Fibroblast of skin of left biceps (primary cell): ENCODE data around the gene EEF2.

Experiments used
- DNase-seq, 2 experiments: peaks; one replicate each; pipeline ENCODE4 v3.0.0-alpha.2; 2013; ENCODE audit warnings: low read depth in 2 of 2

Gene EEF2

DNA sequence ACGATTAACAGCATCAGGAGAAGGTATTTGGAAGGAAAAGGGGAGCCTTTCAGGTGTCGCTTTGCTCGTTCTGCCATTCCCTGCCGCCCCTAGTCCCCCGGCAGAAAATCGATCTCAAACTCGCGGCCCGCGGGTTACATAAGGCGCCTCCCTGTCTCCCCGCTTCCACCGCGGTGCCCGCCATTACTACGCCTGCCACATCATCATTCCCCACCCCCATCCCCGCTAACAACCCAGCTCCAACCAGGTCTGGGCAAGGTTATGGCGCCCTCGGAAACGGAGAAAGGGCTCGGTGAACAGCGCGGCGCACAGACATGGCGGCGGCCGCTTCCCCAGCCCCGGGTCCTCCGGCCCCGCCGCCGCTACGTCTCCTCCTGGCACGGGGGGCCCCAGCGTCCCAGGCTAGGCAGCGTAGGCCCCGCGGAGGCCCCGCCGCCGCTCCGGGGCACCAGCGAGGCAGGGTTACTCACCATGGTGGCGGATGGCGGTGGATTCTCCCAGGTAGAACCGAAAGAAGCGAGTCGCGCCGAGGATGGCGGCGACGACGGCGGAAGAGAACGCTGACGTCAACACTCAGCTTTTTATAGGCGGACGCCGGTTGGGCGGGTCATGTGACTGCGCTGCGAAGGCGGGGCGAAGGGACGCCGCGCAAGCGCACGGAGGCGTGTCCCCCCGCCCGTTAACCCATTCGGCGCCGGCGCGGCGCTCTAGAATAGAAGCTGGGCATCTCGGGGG is at the start of gene EEF2:
TSS of gene EEF2 (minus strand) at position 556 of the 735 bp plus-strand sequence. CDS start at position 473, 83 bp downstream.
- peak; percentile 74 to 75 for DNase-seq

DNA sequence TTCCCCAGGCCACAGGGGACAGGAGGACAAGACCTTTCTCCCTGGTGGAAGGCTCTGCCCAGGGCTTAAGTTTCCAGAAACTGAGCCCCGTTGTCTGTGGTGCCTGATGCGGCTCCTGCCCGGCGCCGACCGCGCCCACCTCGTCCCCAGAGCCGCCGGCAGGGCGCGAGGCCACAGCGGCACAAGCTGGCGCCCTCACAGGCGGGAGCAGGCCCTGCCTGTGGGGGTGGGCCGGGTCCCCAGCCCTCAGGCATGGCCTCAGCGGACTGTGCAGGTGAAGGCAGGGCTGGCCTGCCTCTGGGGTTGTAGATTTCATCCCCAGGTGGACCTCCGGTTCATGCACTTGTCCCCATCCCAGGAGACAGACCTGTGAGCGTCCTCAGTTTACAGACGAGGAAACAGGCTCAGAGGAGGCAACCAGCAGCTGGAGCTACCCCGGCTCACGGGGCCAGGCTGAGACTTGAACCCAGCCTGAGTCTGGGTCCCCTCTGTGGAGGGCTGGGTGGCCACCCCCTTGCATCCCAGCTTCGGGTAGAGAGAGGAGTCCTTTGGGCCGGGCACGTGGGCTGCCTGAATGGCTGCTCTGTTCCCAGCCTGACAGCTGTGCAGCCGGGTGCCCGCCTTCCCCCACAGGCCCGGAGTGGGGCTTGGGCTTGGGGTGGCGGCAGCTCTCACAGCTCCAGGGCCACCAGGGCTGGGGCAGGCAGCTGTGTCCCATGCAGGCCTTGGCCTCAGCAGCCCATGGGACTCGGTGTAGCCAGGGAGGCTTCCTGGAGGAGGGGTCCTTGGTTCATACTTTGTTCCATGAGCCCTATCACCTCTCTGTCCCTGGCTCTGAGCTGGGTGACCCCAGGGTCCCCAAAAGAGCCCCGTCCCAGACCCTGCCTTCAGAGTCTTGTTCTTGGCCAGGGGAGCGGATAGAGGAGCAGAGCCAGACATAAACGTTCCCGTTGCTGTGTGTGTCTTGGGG is 49.1 kb upstream of the EEF2 start:
- DNase-seq = no peak

DNA sequence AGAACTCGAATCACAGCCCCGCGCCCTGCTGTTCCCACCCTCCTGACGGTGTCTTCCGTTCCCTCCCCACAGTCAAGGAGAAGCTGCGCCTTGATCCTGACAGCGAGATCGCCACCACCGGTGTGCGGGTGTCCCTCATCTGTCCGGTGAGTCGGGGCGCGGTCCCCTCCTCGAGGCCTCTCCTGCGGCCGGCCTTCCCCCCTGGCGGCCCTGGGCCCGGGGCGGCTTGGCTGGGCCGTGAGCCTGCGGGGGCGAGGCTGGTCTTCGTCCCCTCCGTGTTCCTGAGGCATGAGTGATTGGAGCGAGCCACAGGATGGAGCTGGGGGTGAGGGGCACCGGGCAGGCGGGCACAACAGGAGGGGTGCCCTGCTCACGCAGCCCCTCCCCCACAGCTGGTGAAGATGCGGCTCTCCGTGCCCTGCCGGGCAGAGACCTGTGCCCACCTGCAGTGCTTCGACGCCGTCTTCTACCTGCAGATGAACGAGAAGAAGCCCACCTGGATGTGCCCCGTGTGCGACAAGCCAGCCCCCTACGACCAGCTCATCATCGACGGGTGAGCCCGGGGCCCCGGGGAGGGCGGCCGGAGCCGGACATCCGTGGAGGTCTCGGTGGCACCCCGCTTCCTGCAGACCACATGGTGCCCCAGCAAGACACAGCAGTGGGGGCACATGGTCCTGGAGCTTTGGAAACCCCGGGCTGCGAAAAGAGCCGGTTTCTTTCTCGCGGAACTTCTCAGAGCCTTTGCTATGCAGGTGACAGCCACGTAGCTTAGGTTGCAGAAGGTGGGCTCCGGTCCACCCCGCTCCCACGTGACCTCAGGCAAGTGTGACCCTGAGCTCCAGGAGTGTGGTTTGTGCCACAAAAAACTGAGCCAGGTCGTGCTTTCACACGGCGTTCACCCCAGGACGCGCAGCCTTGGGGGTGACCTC is 48.0 kb upstream of the EEF2 start:
- DNase-seq = no peak

DNA sequence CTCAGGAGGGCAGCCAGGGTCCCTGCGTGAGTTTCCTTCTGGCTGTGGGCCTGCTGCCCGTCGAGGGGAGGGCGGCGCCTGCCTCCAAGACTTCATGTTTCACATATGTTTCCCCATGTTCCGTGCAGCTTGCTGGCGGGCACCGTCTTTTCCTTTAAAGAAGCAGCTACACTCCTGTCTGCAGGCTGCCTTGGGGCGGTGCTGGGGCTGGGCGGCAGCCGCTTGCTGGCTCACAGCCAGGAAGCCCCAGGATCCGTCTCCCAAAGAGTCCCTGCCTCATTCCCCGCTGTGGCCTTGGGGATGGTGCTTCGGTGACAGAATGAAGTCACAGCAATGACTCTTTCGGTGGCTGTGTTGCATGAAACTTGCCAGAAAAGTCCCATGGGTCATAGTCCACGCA is 47.2 kb upstream of the EEF2 start:
- DNase-seq = no peak

DNA sequence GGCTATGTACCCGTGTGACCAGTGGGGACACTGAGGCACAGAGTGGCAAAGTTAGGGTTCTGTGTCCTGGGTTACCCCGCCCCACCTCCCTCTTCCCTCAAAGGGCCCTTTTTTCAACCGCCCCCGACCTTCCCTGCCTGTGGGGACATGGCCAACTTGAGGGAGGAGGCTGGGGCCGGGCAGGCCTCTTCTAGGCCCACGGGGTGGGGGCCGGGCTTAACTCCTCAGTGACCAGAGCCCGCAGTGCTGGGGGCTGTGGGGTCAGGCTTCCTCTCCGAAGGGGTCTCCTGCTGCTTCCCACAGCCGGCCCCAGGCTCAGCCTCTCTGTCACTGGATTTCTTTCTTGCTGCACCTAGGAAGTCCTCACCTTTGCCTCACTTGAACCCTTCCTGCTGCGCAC is 46.2 kb upstream of the EEF2 start:
- DNase-seq = no peak

DNA sequence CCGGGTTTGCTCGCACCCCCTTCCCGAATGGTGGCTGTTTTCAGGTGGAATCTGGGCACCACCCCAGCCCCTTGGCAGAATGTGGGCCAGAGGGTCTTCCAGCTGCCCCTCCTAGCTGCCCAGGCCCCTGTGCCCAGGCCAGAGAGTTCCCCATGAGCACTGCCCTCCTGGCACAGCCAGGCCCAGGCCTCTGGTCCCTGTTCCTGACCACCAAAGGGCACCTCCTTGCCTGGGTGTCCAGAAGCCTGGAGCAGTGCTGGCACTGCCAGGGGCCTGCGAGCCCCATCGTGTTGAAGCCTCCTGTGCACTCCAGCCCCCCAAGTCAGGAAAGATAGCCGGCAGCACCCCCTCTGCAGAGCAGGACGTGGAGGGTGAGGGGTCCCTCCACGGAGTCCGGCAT is 45.7 kb upstream of the EEF2 start:
- DNase-seq = no peak

DNA sequence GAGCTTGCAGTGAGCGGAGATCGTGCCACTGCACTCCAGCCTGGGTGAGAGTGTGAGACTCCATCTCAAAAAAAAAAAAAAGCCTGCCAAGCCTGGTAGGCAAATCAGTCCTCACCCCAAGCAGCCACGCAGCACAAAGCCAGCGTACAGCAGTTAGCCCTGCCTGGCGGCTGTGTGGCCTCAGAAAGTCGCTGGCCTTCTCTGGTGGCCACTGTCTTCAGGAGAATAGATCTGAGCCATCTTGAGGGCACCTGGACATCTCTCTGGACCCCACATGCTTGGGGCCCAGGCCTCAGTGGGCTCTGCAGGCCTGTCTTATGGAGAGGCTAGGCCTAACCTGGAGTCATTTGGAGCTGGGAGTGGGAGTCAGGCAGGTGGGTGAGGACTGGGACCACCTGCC is 45.3 kb upstream of the EEF2 start:
- DNase-seq = no peak

DNA sequence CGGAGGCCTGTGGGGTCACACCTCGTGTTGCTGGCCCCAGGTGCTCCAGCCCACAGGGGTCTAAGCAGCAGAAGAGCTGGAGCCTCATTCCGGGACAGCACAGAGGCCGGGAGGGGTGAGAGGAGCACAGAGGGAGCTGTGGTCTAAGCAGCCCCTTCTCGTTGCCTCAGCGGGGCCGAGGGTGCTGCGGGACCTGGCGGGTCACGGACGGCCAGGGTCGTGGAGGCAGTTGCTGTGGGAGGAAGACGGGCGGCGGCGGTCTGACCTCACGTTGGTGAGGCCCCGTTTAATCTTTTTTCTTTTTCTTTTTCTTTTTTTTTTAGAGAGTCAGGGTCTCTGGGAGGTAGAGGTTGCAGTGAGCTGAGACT is 44.0 kb upstream of the EEF2 start:
- no peak for DNase-seq

DNA sequence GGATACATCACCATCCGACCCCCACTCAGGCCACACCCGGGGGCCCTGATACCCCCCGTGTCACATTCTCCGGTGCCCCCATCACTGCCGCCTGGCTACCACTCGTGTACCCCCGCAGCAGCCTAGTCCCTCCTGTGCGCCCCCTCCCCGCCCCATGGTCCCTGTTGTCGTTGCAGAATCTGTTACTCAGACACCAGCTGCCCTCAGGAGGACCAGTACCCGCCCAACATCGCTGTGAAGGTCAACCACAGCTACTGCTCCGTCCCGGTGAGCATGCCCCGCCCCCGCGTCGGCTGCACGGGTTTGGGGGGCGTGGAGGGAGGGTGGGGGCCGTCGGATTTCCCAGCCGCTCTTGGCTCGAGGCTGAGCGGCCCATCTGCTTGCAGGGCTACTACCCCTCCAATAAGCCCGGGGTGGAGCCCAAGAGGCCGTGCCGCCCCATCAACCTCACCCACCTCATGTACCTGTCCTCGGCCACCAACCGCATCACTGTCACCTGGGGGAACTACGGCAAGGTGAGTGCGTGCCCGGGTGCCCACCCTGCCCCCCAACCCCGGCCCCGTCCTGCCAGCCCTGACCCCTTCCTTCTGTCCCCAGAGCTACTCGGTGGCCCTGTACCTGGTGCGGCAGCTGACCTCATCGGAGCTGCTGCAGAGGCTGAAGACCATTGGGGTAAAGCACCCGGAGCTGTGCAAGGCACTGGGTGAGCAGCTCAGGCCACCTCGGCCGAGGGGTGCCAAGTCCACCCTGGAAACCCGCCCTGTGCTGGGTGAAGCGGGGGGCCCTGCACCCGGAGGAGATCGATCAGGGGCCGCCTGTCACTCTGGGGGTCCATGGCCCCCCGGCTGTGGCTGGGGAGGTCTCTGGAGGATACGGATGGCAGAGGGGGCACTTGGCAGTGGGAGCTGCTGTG is 43.3 kb upstream of the EEF2 start:
- no peak for DNase-seq

DNA sequence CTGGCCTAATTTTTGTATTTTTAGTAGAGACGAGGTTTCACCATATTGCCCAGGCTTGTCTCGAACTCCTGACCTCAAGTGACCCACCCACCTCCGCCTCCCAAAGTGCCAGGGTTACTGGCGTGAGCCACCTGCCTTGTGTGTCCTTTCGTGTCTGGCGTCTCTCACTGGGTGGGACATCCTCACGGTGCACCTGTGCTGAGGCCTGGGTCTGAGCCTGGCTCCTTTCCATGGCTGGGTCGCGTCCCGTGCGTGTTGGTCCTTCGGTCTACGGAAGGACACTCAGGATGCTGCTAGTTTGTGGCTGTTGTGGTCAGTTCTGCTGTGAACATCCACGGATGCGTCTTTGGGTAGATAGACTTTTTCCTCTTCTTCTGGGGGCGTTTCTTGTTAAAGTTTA is 41.9 kb upstream of the EEF2 start:
- DNase-seq = no peak

DNA sequence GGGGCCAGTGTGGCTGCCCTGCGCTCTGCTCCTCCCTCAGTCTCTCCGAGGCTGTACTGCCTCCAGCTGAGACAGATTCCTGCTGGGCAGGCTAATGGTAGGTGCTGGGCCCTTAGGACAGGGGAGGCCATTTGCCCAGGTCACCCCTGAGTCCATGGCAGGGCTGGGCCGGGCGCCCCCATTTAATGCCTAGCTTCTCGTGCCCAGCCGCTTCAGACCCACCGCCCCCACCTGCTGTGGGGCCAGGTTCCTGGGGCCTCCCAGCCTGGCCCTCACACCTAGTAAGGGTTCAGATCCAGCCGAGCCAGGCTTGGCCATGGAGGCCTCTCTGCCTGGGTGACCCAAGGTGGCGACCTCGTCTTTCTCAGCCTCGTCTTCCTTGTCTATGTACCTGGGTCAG is 40.1 kb upstream of the EEF2 start:
- no peak for DNase-seq

DNA sequence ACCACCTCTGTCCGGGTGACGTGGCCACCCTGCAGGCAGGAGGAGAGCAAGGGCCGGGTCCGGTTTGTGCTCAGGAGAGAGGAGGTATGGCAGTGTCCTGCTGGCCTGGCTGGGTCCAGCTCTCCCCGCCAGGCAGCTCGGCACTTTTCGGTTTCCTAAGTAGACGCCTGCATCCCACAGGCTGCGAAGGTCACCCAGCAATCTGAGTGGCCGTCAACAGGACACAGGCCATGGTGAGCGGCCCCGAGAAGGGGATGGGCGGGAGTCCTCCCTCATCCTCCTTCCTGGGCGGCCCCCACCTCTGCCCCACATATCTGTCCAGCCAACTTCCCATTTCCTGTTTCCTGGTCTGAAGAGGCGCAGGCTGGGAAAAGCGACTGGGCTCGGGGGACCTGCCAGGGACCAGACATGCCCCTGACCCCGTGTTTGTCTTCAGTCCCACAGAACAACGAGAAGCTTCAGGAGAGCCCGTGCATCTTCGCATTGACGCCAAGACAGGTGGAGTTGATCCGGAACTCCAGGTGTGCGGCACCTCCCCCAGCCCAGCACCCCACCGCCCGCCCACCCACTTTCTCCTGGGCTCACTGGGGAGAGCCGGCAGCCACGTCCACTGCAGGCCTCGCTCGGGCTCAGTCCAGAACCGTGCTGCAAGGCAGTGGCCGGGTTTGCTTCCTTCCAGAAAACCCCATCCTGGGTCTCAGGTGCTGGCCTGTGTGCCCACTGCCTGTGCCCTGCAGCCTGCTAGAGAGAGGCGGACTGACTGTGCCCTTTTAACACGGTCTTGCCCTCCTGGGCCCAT is 38.5 kb upstream of the EEF2 start:
- no peak for DNase-seq

DNA sequence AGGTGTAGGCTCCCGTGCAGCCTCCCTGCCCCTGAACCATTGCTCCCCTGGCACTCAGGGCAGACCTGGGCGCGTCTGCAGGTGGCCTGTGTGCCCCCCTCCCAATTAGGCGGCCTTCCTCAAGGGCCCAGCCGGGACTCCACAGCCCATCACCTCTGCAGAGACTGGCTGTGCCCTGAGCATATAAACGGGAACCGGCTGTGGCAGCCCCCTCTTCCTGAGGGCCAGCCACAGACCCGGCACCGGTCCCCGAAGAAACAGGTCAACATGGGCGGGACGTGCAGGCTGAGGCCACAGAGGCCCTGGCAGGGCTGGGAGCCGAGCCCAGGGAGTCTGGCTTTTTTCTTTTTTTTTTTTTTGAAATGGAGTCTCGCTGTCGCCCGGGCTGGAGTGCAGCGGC is 34.3 kb upstream of the EEF2 start:
- DNase-seq = no peak

DNA sequence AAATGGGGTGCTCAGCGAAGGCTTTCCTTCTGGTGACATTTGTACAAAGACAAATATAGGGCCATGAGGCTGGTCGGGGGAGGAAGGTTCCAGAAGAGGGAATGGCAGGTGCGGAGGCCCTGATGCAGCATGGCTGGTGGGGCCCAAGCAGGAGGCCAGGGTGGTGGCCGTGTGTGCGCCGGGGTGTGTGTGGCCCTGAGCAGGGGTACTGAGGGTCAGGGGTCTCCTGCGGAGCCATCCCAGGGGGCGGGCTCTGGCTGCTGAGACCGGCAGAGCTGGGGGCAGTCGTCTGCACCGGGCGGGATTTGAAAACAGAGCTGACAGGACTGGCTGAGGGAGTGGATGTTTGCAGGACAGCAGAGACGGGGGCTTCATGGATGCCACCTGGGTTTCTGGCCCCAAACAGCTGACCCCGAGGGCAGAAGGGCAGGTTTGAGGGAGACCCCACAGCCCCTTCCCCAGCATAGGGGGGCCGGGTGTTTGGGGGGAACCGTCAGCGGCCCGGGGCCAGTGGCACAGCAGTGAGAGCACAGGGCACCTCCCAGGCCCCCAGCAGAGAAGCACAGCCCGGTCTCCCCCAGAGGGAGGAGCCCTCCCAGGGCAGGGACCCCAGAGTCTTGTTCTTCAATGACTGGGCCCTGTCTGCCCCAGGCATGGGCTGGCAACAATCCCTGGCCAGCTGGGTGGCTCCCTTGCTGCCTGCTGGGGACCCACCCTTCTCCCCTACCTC is 33.7 kb upstream of the EEF2 start:
- no peak for DNase-seq

DNA sequence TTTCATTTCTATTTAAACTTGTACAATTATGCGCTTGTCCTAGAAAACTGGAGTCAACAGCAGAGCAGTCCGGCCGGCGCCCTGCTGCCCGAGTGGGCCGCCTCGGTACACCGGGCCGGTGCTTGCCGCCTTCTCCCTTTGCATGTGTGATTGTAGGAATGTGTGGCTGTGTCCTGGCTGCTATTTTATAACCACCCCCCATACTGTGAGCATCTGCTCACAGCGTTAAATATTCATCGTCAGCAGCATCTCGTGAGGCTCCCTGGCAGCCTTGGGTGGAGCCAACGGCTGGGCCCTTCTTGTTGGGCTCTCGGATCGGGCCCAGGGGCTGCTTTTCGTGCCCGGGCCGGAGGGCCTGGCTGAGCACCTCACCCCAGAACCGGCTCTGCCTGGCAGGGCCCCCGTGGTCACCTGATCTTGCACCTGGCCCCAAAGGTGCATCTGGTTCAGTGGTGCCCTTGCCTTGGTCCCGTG is 32.9 kb upstream of the EEF2 start:
- DNase-seq = no peak

DNA sequence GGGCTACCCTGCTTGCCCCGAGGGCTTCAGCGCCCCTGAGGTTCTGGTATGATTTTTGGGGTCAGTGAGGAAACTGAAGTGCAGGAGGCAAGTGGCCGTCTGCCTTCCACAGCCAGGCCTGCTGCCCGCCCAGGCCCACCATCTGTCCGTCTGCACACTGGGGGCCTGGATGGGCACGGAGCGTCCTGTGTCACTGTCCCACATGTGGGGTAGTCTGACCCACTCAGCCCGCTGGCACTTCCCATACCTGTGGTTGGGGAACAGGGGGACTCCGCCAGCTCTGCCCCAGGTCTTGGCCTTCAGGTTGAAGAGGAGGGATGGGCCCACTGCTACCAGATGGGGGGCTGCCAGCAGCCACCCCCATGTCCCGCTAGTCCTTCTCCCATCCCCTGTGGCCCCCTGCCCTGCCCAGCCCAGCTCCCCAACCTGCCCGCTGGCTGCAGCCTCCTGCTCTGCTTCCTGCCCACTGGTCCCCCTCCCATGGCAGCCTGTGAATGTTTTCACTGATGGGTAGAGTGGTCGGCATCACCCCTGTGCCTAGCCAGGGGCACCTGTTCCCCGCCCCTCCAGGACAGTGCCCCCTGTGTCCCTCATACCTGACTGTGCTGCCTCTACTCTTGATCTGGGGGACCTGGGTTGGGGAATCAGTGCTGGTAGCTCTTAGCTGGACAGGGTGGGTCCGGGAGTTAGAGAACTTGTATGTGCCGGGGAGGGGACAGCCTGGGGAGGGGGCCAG is 31.8 kb upstream of the EEF2 start:
- DNase-seq = no peak

DNA sequence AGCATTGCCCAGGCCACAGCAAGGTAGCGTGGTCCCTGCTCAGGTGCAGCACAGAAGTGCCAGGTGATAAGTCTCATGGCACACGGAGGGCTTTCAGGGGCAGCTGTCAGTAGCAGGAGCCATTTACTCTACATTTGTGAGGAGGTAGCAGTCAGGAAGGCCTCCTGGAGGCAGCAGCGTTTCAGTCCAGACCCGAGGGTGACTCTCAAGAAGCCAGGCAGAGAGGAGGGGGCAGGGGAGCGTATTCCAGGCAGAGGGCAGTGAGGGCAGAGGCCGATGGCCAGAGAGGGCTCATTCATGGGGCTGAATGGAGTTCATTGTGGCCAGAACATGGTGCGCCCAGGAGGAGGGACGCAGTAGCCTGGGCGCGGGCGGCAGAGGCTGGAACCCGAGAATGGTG is 31.2 kb upstream of the EEF2 start:
- no peak for DNase-seq

DNA sequence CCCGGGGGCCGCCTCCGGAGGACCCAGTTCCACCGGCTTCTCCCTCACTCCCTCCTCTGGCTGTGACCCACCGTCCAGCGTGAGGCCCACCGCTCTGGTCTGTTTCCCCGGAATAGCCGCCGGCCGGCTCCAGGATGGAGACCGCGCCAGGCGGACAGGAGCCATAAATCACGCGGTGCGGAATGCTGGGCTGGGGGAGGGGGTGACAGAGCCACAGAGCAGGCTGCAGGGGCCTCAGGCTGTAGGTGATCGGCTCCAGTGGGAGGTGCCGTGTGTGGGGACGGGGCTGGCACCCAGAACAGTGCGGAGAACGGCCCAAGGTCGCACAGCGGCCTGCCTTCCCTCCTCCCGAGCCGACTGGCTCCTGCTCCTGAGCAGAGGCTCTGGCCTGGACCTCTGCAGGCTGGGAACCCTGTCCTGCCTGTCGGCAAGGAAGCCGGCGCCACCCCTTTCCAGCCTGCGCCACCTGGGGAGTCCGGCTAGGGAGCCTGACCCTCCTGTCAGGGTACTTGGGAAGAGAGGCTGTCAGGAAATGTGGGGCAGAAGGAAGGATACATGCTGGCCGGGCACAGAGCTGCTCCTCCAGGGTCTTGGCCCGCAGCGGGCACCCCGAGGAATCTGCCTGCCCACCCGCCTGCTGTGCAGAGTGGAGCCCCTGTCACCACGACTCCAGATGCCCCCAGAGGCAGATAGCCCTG is 30.6 kb upstream of the EEF2 start:
- DNase-seq = no peak
